Measurements from ENCODE around the gene REC114. TPM values are rescaled to one million over a fixed set of nuclear protein-coding genes. Genes with fewer than 3 reads are reported as not detected.

The REC114 gene
- total RNA-seq, 1 experiment from 2014 or later = not detected

DNA sequence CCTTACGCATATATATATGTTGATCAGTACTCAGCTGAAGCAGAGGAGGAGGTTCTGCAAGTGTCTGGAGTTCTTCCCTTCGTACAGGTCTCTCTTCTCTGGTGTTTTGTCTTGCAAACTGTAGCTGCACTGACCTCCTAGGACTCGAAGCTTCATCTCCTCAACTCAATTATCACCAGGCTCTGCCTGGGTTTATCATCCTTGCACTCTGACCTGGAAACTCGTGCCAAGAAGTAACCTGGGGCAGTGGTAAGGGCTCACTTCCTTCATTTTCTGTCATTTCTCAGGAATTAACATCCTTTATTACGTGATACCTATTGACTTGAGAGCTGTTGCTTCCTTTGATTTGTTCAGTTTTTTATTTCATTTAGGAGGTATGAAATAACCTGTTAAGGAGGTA lies 14.4 kb downstream of the REC114 start:
- intact Hi-C loops (cut with micrococcal nuclease; ENCODE audit: unreplicated experiment) = no loop called here
- H3K36me3 Mint-ChIP-seq (ENCODE audit: insufficient read depth, unreplicated experiment) = no peaks in the 10 kb centered on the region
- TF ChIP-seq, protein P1, sequence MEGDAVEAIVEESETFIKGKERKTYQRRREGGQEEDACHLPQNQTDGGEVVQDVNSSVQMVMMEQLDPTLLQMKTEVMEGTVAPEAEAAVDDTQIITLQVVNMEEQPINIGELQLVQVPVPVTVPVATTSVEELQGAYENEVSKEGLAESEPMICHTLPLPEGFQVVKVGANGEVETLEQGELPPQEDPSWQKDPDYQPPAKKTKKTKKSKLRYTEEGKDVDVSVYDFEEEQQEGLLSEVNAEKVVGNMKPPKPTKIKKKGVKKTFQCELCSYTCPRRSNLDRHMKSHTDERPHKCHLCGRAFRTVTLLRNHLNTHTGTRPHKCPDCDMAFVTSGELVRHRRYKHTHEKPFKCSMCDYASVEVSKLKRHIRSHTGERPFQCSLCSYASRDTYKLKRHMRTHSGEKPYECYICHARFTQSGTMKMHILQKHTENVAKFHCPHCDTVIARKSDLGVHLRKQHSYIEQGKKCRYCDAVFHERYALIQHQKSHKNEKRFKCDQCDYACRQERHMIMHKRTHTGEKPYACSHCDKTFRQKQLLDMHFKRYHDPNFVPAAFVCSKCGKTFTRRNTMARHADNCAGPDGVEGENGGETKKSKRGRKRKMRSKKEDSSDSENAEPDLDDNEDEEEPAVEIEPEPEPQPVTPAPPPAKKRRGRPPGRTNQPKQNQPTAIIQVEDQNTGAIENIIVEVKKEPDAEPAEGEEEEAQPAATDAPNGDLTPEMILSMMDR (IDR thresholded peaks at IDR 0.05; ENCODE audit: unreplicated experiment) = no peak
- DNase-seq = no peak
- peak overlapping the region; percentile 4 for H3K27ac Mint-ChIP-seq (ENCODE audit: unreplicated experiment)
- no peaks in the 10 kb centered on the region for H3K9me3 Mint-ChIP-seq (ENCODE audit: low read depth, unreplicated experiment)
- H3K4me1 Mint-ChIP-seq (ENCODE audit: low read depth, unreplicated experiment) = peaks cover 9% of the 10 kb centered on the region
- no TSS peak for BruUV-seq (replicated peaks)
- H3K4me3 Mint-ChIP-seq (ENCODE audit: low read depth, unreplicated experiment) = no peak overlapping the region
- CTCF ChIA-PET = no interaction called here
- H3K27me3 Mint-ChIP-seq (ENCODE audit: unreplicated experiment) = no peaks in the 10 kb centered on the region

- CTCF ChIA-PET = no interaction called here
- Mint-ChIP-seq H3K4me3 (ENCODE audit: low read depth, unreplicated experiment) (no peak overlapping the region), H3K4me1 (ENCODE audit: low read depth, unreplicated experiment) (peaks cover 9% of the 10 kb centered on the region), H3K36me3 (ENCODE audit: insufficient read depth, unreplicated experiment) (no peaks in the 10 kb centered on the region), H3K27me3 (ENCODE audit: unreplicated experiment) (no peaks in the 10 kb centered on the region), H3K9me3 (ENCODE audit: low read depth, unreplicated experiment) (no peaks in the 10 kb centered on the region), H3K27ac (ENCODE audit: unreplicated experiment) (no peak overlapping the region)
- TF ChIP-seq, protein P1 (IDR thresholded peaks at IDR 0.05; ENCODE audit: unreplicated experiment) = no peak
- no peak for DNase-seq
- intact Hi-C loops (cut with micrococcal nuclease; ENCODE audit: unreplicated experiment) = no loop called here
- no TSS peak for BruUV-seq (replicated peaks)
These were observed 17.7 kb downstream of the REC114 start for GRCh38 chr15:73460662-73461061.

DNA sequence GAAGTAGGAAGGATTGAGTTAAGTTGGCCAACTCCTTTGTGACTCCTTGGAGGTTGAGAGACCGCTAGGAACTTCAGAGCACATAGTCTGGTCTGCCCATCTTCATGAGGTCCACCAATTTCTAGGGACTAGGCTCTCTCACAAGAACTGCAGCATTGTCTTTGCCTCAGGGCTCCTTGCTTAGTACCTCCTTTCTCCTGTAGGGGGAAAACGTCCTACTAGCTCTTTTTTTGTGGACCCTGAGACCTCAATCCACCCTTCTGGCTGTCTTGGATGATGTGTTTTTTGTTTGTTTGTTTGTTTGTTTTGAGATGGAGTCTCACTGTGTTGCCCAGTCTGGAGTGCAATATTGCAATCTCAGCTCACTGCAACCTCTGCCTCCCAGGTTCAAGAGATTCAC lies 21.6 kb downstream of the REC114 start:
- no TSS peak for BruUV-seq (replicated peaks)
- CTCF ChIA-PET = no interaction called here
- Mint-ChIP-seq H3K36me3 (ENCODE audit: insufficient read depth, unreplicated experiment) (no peaks in the 10 kb centered on the region), H3K4me3 (ENCODE audit: low read depth, unreplicated experiment) (no peak overlapping the region), H3K27me3 (ENCODE audit: unreplicated experiment) (no peaks in the 10 kb centered on the region), H3K9me3 (ENCODE audit: low read depth, unreplicated experiment) (no peaks in the 10 kb centered on the region), H3K4me1 (ENCODE audit: low read depth, unreplicated experiment) (no peaks in the 10 kb centered on the region), H3K27ac (ENCODE audit: unreplicated experiment) (no peak overlapping the region)
- TF ChIP-seq, protein P1 (IDR thresholded peaks at IDR 0.05; ENCODE audit: unreplicated experiment) = peak; percentile 61
- intact Hi-C loops (cut with micrococcal nuclease; ENCODE audit: unreplicated experiment) = no loop called here
- DNase-seq = peak; percentile 11

GRCh38 chr15:73467758-73468157 lies 24.8 kb downstream of the REC114 start:
- Mint-ChIP-seq H3K4me3 (ENCODE audit: low read depth, unreplicated experiment) (no peak overlapping the region), H3K36me3 (ENCODE audit: insufficient read depth, unreplicated experiment) (no peaks in the 10 kb centered on the region), H3K27ac (ENCODE audit: unreplicated experiment) (no peak overlapping the region), H3K9me3 (ENCODE audit: low read depth, unreplicated experiment) (no peaks in the 10 kb centered on the region), H3K4me1 (ENCODE audit: low read depth, unreplicated experiment) (no peaks in the 10 kb centered on the region), H3K27me3 (ENCODE audit: unreplicated experiment) (peaks cover 27% of the 10 kb centered on the region)
- intact Hi-C loops (cut with micrococcal nuclease; ENCODE audit: unreplicated experiment) = no loop called here
- CTCF ChIA-PET = interaction anchor here (0.7 kb wide), 2 partner anchors 190 to 220 kb away, joined by 3 read pairs; no protein-coding TSS in a partner anchor
- no TSS peak for BruUV-seq (replicated peaks)
- TF ChIP-seq, protein P1 (IDR thresholded peaks at IDR 0.05; ENCODE audit: unreplicated experiment) = no peak
- no peak for DNase-seq

Data from Calu3 (cell line).